Measurements from ENCODE around the gene CPSF4L.

Gene CPSF4L

DNA sequence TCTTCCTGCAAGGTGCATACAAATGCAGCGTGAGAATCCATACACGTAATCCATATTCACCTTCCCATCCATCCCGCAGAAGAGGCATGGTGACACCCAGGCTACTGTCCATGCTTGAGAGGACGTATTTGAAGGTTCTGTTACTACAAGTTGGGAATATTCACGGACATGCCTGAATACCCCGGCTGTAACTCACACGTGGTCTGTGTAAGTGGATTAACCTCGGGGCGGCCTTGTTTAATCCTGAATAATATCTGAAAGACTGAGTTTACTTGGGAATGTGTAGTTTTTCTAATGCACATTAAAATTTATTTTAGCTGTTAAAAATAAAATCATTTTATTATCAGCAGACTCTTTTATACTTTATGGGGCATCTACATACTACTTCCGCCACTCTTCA, 13.1 kb downstream of the CPSF4L start:
- DNase-seq (ENCODE audit: low read depth, low spot score) = no peak
- TF ChIP-seq SUZ12 (IDR thresholded peaks at IDR 0.05; ENCODE audit: extremely low read depth, insufficient read depth, insufficient read length) (no peak), ZNF274 (IDR thresholded peaks at IDR 0.05; ENCODE audit: low read depth, low read length) (no peak), YY1 (IDR thresholded peaks at IDR 0.05; ENCODE audit: insufficient read depth, insufficient read length) (no peak)
- Histone ChIP-seq H3K4me1 (ENCODE audit: insufficient read depth, insufficient read length) (peaks cover 7% of the 10 kb centered on the region), H3K9ac (ENCODE audit: insufficient read length, low read depth) (no peak overlapping the region), H3K27me3 (ENCODE audit: insufficient read depth, insufficient read length) (no peaks in the 10 kb centered on the region), H3K9me3 (ENCODE audit: insufficient read depth, low read length) (no peaks in the 10 kb centered on the region), H3K4me3 (ENCODE audit: insufficient read length, low read depth) (no peak overlapping the region), H3K36me3 (ENCODE audit: insufficient read depth, insufficient read length, low read length) (peaks cover 52% of the 10 kb centered on the region)

GRCh38 chr17:73247726-73248125, 14.0 kb downstream of the CPSF4L start:
- Histone ChIP-seq H3K4me1 (ENCODE audit: insufficient read depth, insufficient read length) (peaks cover 5% of the 10 kb centered on the region), H3K9me3 (ENCODE audit: insufficient read depth, low read length) (no peaks in the 10 kb centered on the region), H3K4me3 (ENCODE audit: insufficient read length, low read depth) (no peak overlapping the region), H3K9ac (ENCODE audit: insufficient read length, low read depth) (no peak overlapping the region), H3K36me3 (ENCODE audit: insufficient read depth, insufficient read length, low read length) (peaks cover 60% of the 10 kb centered on the region), H3K27me3 (ENCODE audit: insufficient read depth, insufficient read length) (no peaks in the 10 kb centered on the region)
- no peak for TF ChIP-seq ZNF274 (IDR thresholded peaks at IDR 0.05; ENCODE audit: low read depth, low read length)
- no peak for TF ChIP-seq SUZ12 (IDR thresholded peaks at IDR 0.05; ENCODE audit: extremely low read depth, insufficient read depth, insufficient read length)
- no peak for TF ChIP-seq YY1 (IDR thresholded peaks at IDR 0.05; ENCODE audit: insufficient read depth, insufficient read length)
- no peak for DNase-seq (ENCODE audit: low read depth, low spot score)

DNA sequence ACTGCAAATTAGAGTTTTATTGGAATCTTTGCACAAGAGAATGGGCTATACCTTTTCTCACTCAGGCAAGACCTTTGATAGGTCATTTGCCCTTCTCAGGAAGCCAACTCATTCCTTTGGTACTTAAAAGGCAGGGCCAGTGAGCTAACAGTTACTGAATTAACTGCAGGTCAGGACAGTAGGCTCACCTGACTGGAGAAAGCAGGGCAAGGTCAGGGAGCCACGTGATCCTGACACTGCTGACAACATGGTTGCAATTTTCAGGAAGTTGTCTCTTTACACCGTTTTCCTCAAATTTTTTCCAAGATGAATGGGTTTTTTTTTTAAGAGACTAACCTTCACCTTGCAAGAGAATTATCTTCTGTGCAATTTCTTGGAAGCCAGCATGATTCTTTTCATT, 21.1 kb downstream of the CPSF4L start:
- Histone ChIP-seq H3K36me3 (ENCODE audit: insufficient read depth, insufficient read length, low read length) (peaks cover 86% of the 10 kb centered on the region), H3K27me3 (ENCODE audit: insufficient read depth, insufficient read length) (no peaks in the 10 kb centered on the region), H3K4me3 (ENCODE audit: insufficient read length, low read depth) (no peak overlapping the region), H3K4me1 (ENCODE audit: insufficient read depth, insufficient read length) (no peaks in the 10 kb centered on the region), H3K9ac (ENCODE audit: insufficient read length, low read depth) (no peak overlapping the region), H3K9me3 (ENCODE audit: insufficient read depth, low read length) (no peaks in the 10 kb centered on the region)
- DNase-seq (ENCODE audit: low read depth, low spot score) = no peak
- no peak for TF ChIP-seq ZNF274 (IDR thresholded peaks at IDR 0.05; ENCODE audit: low read depth, low read length)
- no peak for TF ChIP-seq YY1 (IDR thresholded peaks at IDR 0.05; ENCODE audit: insufficient read depth, insufficient read length)
- no peak for TF ChIP-seq SUZ12 (IDR thresholded peaks at IDR 0.05; ENCODE audit: extremely low read depth, insufficient read depth, insufficient read length)

DNA sequence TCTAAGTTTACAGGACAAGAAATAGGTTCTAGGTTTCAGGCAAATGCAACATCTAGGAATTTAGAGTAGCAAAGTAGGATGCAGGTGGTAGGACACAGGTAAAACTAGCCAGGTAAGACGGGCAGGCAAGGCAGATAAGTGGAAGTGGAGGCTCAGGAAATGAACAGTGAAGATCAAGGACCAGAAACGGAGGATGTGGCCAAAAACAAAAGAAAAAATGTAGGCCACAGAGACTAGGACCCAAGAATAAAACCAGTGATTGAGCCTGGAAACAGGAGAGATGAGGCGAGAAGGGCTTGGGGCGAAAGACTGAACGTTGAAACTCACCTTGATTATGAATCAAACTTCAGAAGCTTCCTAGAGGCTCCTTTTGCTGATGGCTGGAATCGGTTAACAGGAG, 24.0 kb downstream of the CPSF4L start:
- H3K9me3 ChIP-seq (ENCODE audit: insufficient read depth, low read length) = no peaks in the 10 kb centered on the region
- H3K36me3 ChIP-seq (ENCODE audit: insufficient read depth, insufficient read length, low read length) = peaks cover 84% of the 10 kb centered on the region
- no peaks in the 10 kb centered on the region for H3K27me3 ChIP-seq (ENCODE audit: insufficient read depth, insufficient read length)
- no peak overlapping the region for H3K4me3 ChIP-seq (ENCODE audit: insufficient read length, low read depth)
- no peak overlapping the region for H3K9ac ChIP-seq (ENCODE audit: insufficient read length, low read depth)
- H3K4me1 ChIP-seq (ENCODE audit: insufficient read depth, insufficient read length) = no peaks in the 10 kb centered on the region
- TF ChIP-seq SUZ12 (IDR thresholded peaks at IDR 0.05; ENCODE audit: extremely low read depth, insufficient read depth, insufficient read length) (no peak), ZNF274 (IDR thresholded peaks at IDR 0.05; ENCODE audit: low read depth, low read length) (no peak), YY1 (IDR thresholded peaks at IDR 0.05; ENCODE audit: insufficient read depth, insufficient read length) (no peak)
- DNase-seq (ENCODE audit: low read depth, low spot score) = no peak

- Histone ChIP-seq H3K36me3 (ENCODE audit: insufficient read depth, insufficient read length, low read length) (peaks cover 62% of the 10 kb centered on the region), H3K4me1 (ENCODE audit: insufficient read depth, insufficient read length) (no peaks in the 10 kb centered on the region), H3K9ac (ENCODE audit: insufficient read length, low read depth) (no peak overlapping the region), H3K4me3 (ENCODE audit: insufficient read length, low read depth) (no peak overlapping the region), H3K27me3 (ENCODE audit: insufficient read depth, insufficient read length) (no peaks in the 10 kb centered on the region), H3K9me3 (ENCODE audit: insufficient read depth, low read length) (no peaks in the 10 kb centered on the region)
- TF ChIP-seq SUZ12 (IDR thresholded peaks at IDR 0.05; ENCODE audit: extremely low read depth, insufficient read depth, insufficient read length) (no peak), ZNF274 (IDR thresholded peaks at IDR 0.05; ENCODE audit: low read depth, low read length) (no peak), YY1 (IDR thresholded peaks at IDR 0.05; ENCODE audit: insufficient read depth, insufficient read length) (no peak)
- DNase-seq (ENCODE audit: low read depth, low spot score) = no peak
These were observed 26.9 kb downstream of the CPSF4L start for GRCh38 chr17:73234736-73235135.

DNA sequence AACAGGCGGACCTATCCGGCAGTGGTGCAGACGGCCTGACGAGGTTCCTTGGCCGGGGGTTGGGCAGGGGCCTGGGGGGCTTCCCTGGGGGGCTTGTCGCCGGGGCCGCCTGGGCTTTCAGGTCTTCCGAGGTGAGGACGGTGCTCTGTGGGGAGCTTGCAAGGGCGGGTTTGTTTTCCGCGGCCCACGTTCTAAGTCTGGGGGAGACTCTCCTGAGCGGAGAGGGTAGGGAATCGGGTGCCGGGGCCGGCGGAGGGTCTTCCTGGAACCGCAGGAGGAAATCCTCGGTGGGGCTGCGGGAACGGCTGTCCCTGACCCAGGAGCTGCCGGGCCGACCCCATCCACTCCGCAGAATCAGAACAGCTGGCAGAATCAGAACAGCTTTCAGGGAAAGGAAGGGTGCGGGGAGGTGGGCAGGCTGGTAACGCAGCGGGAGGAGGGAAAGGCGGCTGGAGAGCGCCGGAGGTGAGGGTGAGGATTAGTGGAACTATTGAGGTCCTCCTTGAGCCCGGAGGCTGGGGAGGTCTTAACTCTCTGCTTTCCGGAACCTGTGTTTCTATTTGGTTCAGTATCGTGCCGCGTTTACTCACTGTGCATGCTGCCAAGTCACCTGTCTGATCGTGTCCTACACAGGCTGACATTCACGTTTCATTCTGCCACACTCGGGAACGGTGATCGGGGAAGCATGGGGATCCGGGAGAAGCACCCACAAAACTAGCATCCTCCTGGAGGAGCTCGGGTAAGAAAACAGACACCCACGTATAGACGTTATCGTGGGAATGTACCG, 28.9 kb downstream of the CPSF4L start:
- Histone ChIP-seq H3K4me1 (ENCODE audit: insufficient read depth, insufficient read length) (no peaks in the 10 kb centered on the region), H3K36me3 (ENCODE audit: insufficient read depth, insufficient read length, low read length) (peaks cover 49% of the 10 kb centered on the region)
- DNase-seq (ENCODE audit: low read depth, low spot score) = peak; percentile 27

DNA sequence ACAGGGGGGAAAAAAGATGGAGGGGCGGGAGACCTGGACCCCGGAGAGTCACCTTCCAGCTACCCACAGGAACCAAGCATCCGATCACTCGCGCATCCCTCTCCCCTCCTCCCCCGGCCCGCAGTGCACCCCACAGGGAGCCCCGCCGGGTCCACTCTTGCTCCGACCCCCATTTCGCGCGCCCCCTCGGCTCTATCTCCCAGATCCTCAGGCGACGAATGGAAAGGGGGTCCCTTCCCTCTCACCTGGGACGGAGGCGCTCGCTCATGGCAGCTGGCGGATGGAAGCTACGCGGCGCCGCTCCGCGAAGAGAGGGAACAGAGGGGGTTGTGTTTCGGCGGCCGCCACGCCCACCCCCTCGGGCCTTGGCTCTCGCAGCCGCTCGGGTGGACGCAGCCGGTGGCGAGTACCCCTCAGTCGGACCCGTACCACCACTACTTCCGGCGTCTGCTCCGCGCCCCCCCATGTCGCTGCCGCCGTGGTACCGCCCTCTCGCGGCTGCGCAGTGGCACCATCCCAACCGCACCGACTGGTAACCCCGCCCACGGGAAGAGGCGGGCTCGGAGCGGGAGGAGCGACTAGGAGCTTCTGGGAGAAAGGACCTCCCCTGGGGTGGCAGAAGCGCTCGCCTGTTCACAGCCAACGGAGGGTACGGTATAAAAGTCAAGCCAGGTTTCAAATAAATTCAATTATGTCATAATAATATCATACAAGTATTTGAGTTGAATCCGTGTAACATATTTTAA, 29.7 kb downstream of the CPSF4L start:
- H3K4me3 ChIP-seq (ENCODE audit: insufficient read length, low read depth) = peak overlapping the region; percentile 92
- H3K36me3 ChIP-seq (ENCODE audit: insufficient read depth, insufficient read length, low read length) = peaks cover 41% of the 10 kb centered on the region
- peak overlapping the region; percentile 91 for H3K9ac ChIP-seq (ENCODE audit: insufficient read length, low read depth)
- peak; percentile 87 for DNase-seq (ENCODE audit: low read depth, low spot score)
- H3K4me1 ChIP-seq (ENCODE audit: insufficient read depth, insufficient read length) = no peaks in the 10 kb centered on the region
- no peaks in the 10 kb centered on the region for H3K27me3 ChIP-seq (ENCODE audit: insufficient read depth, insufficient read length)
- TF ChIP-seq SUZ12 (IDR thresholded peaks at IDR 0.05; ENCODE audit: extremely low read depth, insufficient read depth, insufficient read length) = no peak
- no peak for TF ChIP-seq ZNF274 (IDR thresholded peaks at IDR 0.05; ENCODE audit: low read depth, low read length)
- no peak for TF ChIP-seq YY1 (IDR thresholded peaks at IDR 0.05; ENCODE audit: insufficient read depth, insufficient read length)
- H3K9me3 ChIP-seq (ENCODE audit: insufficient read depth, low read length) = no peaks in the 10 kb centered on the region

More for the DNA sequence above, 28.9 kb downstream of the CPSF4L start:
- no peaks in the 10 kb centered on the region for H3K27me3 ChIP-seq (ENCODE audit: insufficient read depth, insufficient read length)
- H3K9ac ChIP-seq (ENCODE audit: insufficient read length, low read depth) = peak overlapping the region; percentile 73
- TF ChIP-seq ZNF274 (IDR thresholded peaks at IDR 0.05; ENCODE audit: low read depth, low read length) = no peak
- no peak for TF ChIP-seq YY1 (IDR thresholded peaks at IDR 0.05; ENCODE audit: insufficient read depth, insufficient read length)
- TF ChIP-seq SUZ12 (IDR thresholded peaks at IDR 0.05; ENCODE audit: extremely low read depth, insufficient read depth, insufficient read length) = no peak
- no peaks in the 10 kb centered on the region for H3K9me3 ChIP-seq (ENCODE audit: insufficient read depth, low read length)
- peak overlapping the region; percentile 92 for H3K4me3 ChIP-seq (ENCODE audit: insufficient read length, low read depth)
